Left ventricle myocardium superior (tissue), 1 donor: ENCODE results near the gene ELMO3. TPM values are rescaled to one million over a fixed set of nuclear protein-coding genes. Genes with fewer than 3 reads are reported as not detected.

Source experiments
- ATAC-seq: fragments of 200-7000 bp; cut with Tn5 transposase; one replicate; pipeline ENCODE4 v1.9.1; 2020; ENCODE audit warnings: mild to moderate bottlenecking, moderate library complexity
- DNase-seq: peaks from one replicate; pipeline ENCODE4 v3.0.0-alpha.2; 2020
- intact Hi-C: fragments of 100-400 bp; cut with micrococcal nuclease; formaldehyde crosslinking; loops from one replicate; pipeline ENCODE4 v1.11.0; 2022
- total RNA-seq: library from RNA; stranded (reverse); fragmentation: NEBNext Ultra II Directional; extraction: Animal tissue kit (Norgen Biotek cat#: 25700); gene quantifications from one replicate; pipeline ENCODE4 v1.2.1, GENCODE V29; 2021
- donor health status: DM: no; HTN: yes; CAD: no; lungs with severe emphysema.

The ELMO3 gene
- total RNA-seq, 1 donor from 2014 or later = 0.79 TPM

- ATAC-seq (peak; percentile 94), DNase-seq (peak; percentile 94)
- intact Hi-C loops = no loop called here
Observed at GRCh38 chr16:67191995-67192681, 6.8 kb upstream of the ELMO3 start, which contains the start of gene E2F4. TSS of gene E2F4 (plus strand) at chr16:67192155. CDS start at chr16:67192228, 73 bp downstream.

DNA sequence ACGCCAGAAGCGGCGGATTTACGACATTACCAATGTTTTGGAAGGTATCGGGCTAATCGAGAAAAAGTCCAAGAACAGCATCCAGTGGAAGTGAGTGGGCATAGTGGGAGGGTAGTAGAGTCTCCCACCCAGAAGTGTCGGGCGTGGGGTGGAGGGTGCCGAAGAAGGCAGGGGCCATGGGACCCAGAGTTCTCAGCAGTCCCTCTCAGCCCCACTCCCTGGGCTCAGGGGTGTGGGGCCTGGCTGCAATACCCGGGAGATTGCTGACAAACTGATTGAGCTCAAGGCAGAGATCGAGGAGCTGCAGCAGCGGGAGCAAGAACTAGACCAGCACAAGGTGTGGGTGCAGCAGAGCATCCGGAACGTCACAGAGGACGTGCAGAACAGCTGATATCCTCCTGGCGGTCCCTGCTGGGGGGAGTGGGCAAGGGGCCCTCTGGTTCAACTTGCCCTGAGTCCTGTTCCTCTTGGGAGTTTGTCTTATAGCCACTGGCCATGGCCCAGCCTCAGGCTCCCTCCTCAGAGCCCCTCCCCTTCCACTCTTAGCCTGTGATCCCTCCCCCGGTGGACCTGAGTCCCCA lies 6.1 kb upstream of the ELMO3 start:
- no peak for DNase-seq
- intact Hi-C loops = no loop called here

GRCh38 chr16:67193536-67193935 lies 5.4 kb upstream of the ELMO3 start:
- DNase-seq = no peak
- no peak for ATAC-seq
- intact Hi-C loops = no loop called here

More for the DNA sequence above, 6.1 kb upstream of the ELMO3 start:
- ATAC-seq = no peak

DNA sequence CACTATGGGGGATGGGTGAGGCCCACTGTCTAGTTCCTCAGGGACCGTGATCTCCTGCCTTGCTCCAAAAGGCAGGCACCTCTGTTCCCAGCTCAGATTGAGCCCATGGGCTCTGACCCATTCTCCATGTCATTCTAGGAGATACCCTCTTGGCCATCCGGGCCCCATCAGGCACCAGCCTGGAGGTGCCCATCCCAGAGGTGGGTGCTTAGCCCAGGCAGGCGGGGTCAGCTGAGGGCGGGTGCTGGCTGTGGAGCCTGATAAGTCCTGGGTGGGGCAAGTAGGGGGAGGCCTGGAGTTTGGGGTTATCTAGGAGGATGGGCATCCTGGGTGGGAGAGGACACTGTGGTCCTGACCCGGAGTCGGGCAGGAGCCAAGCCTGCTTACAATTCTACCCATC lies 4.7 kb upstream of the ELMO3 start:
- no peak for DNase-seq

GRCh38 chr16:67195676-67196075 lies 3.3 kb upstream of the ELMO3 start:
- no peak for ATAC-seq
- no peak for DNase-seq
- intact Hi-C loops = no loop called here

More for the DNA sequence above, 4.7 kb upstream of the ELMO3 start:
- ATAC-seq = no peak
- intact Hi-C loops = no loop called here

DNA sequence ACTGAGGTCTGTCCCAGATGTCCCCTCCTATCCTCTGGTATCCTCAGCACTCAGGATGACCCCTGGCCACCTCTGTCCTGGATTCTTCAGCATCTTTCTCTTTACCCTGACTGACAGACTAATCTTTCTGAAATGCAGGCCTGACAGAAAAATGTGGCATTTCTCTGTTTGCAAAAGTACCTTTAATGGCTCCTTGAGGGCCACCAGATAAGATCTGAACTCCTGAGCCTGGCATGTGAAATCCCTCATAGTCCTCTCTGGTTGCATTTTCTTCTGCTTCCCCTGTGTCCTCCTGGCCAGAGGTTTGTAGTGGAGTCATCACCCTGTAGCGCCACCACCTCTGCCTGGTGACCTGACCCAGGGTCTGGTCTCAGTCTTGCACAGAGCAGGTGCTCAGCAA lies 2.0 kb upstream of the ELMO3 start:
- no peak for DNase-seq
- no peak for ATAC-seq
- intact Hi-C loops = no loop called here

GRCh38 chr16:67197704-67198103 lies 1.2 kb upstream of the ELMO3 start:
- intact Hi-C loops = no loop called here
- no peak for ATAC-seq

GRCh38 chr16:67198238-67198734 lies 645 bp upstream of the ELMO3 start:
- intact Hi-C loops = no loop called here
- DNase-seq (peak; percentile 61), ATAC-seq (peak; percentile 50)

More at GRCh38 chr16:67197704-67198103, 1.2 kb upstream of the ELMO3 start:
- no peak for DNase-seq

DNA sequence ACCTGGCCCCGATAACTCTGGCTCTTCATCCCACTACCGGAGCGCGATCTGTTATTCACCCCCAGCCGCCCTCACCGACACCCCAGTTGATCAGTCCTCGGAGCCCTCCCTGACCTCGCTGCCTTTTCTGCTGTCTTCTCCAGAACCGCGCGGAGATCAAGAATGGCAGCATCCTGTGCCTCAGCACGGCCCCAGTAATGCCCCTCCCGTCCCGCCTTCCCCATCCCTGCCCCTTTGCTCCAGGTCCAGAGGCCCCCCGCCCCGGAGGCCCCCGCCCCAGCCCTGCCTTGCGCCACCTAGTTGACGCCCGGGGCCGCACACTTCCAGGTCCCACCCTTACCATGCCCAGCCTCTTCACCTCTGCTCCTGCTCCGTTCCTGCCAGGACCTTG lies 872 bp downstream of the ELMO3 start:
- intact Hi-C loops = no loop called here
- DNase-seq (no peak), ATAC-seq (peak; percentile 4)

GRCh38 chr16:67200491-67200890 lies 1.6 kb downstream of the ELMO3 start:
- DNase-seq (no peak), ATAC-seq (no peak)
- intact Hi-C loops = no loop called here

DNA sequence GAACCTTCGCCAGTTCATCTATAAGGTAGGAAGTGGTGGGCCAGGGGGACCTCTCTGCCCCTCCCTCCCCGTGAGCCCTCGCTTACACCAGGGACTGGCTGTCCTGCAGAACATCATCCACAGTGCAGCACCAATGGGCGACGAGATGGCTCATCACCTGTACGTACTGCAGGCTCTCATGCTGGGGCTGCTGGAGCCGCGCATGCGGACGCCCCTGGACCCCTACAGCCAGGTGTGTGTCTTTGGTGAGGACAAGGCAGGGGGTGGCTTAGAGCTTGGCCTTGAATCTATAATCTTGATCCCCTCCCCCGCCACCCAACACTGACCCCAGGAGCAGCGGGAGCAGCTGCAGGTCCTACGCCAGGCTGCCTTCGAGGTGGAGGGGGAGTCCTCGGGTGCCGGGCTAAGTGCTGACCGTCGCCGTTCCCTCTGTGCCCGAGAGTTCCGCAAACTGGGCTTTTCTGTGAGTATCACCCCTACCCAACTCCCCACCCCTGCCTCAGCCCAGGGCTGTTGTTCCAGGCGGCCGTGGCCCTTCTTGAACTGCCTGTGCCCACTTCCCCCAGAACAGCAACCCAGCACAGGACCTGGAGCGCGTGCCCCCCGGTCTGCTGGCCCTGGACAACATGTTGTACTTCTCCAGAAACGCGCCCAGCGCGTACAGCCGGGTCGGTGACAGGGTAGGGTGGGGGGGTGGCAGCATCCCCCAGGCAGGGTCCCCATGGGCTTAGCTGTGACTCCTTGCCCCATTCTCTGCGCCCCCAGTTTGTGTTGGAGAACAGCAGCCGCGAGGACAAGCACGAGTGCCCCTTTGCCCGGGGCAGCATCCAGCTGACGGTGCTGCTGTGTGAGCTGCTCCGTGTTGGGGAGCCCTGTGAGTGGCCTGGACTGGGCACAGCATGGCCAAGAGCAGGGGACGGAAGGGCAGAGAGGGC lies 2.7 kb downstream of the ELMO3 start:
- intact Hi-C loops = no loop called here
- ATAC-seq = no peak
- no peak for DNase-seq

DNA sequence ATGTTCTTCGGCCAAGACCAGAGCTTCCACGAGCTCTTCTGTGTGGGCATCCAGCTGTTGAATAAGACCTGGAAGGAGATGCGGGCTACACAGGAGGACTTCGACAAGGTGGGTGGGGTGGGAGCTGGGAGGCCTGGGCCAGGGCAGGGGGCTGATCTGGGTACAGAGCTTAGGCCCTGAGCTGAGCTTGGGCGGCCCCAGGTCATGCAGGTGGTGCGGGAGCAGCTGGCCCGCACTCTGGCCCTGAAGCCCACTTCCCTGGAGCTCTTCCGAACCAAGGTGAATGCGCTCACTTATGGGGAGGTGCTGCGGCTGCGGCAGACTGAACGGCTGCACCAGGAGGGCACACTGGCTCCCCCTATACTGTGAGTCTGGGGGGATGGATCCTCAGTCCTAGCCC lies 3.5 kb downstream of the ELMO3 start:
- ATAC-seq (no peak), DNase-seq (no peak)
- intact Hi-C loops = no loop called here

- intact Hi-C loops = no loop called here
- DNase-seq (no peak), ATAC-seq (no peak)
Observed at GRCh38 chr16:67202956-67203493, 4.1 kb downstream of the ELMO3 start.

DNA sequence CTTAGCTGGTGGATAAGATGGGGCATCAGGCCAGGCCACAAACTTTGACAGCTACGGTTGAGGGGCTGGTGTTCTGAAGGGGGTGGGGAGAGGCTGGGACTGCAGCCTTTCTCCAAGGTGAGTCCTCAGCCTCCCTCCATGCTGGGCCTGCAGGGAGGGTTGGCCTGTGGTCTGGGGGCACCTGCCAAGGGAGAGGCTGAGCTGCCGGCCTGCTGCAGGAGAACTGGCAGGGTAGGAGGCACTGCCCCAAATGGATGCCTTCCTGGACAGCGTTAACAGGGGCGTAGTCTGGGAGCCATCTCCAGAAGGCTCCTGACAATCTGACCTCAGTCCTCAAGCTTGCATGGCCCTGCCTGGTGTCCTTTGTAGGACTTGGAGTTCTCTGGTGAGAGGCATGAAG lies 5.1 kb downstream of the ELMO3 start:
- intact Hi-C loops = no loop called here
- DNase-seq (no peak), ATAC-seq (no peak)

- no peak for ATAC-seq
- intact Hi-C loops = no loop called here
- no peak for DNase-seq
Observed at GRCh38 chr16:67206129-67206837, 7.4 kb downstream of the ELMO3 start.

GRCh38 chr16:67206838-67207248 lies 7.9 kb downstream of the ELMO3 start:
- intact Hi-C loops = no loop called here
- ATAC-seq = no peak

GRCh38 chr16:67207249-67208091 lies 8.5 kb downstream of the ELMO3 start:
- intact Hi-C loops = no loop called here
- no peak for ATAC-seq
- DNase-seq = no peak

More at GRCh38 chr16:67206838-67207248, 7.9 kb downstream of the ELMO3 start:
- DNase-seq = no peak
